K562 (cell line): ENCODE measurements around the gene TMEM88. TPM values are rescaled to one million over a fixed set of nuclear protein-coding genes. Genes with fewer than 3 reads are reported as not detected.

ENCODE experiments used
- ATF7 ChIP-seq: fragments of 450-650 bp; IDR thresholded peaks from 2 replicates; pipeline ENCODE4 v1.7.1; 2014; ENCODE audit warnings: mild to moderate bottlenecking, moderate library complexity
- CREB1 ChIP-seq, 2 experiments: sonication (generic) in 1 of 2; formaldehyde crosslinking in 1 of 2; IDR thresholded peaks; 2 replicates each; pipeline versions ENCODE4 v1.6.1 to v1.8.0; 2012 to 2022; ENCODE audit warnings: inconsistent platforms in 1 of 2, mild to moderate bottlenecking in 1 of 2, missing genetic modification reagents in 1 of 2, moderate library complexity in 1 of 2
- DIDO1 ChIP-seq: fragments of 450-650 bp; IDR thresholded peaks from 2 replicates; pipeline ENCODE4 v1.6.1; 2016; ENCODE audit warnings: low read depth, missing biosample characterization, missing genetic modification characterization
- DNMT1 ChIP-seq: fragments of 450-650 bp; IDR thresholded peaks from 2 replicates; pipeline ENCODE4 v1.6.1; 2016; ENCODE audit warnings: antibody characterized with exemption, mild to moderate bottlenecking
- E2F4 ChIP-seq: sonication (generic); formaldehyde crosslinking; IDR thresholded peaks from 2 replicates; pipeline ENCODE4 v1.8.0; 2022; ENCODE audit warnings: mild to moderate bottlenecking, low read depth, missing genetic modification reagents
- ETV1 ChIP-seq: fragments of 450-650 bp; conservative IDR thresholded peaks from 2 replicates; pipeline ENCODE4 v1.6.1; 2016; ENCODE audit warnings: missing genetic modification characterization, control low read depth, low read depth, missing compliant biosample characterization
- FIP1L1 ChIP-seq: fragments of 200-400 bp; formaldehyde crosslinking; IDR thresholded peaks from 2 replicates; pipeline ENCODE4 v1.6.1; 2018; ENCODE audit warnings: mild to moderate bottlenecking, low read depth, low read length; ENCODE audit not compliant: poor library complexity, severe bottlenecking
- GABPB1 ChIP-seq: sonication (generic); formaldehyde crosslinking; IDR thresholded peaks from 2 replicates; pipeline ENCODE4 v1.8.0; 2022; ENCODE audit warnings: mild to moderate bottlenecking, missing genetic modification reagents
- IRF2 ChIP-seq: sonication (generic); formaldehyde crosslinking; IDR thresholded peaks from 2 replicates; pipeline ENCODE4 v1.8.1; 2022; ENCODE audit warnings: mild to moderate bottlenecking, missing genetic modification reagents
- MTF1 ChIP-seq: fragments of 250-450 bp; sonication (Bioruptor Pico); IDR thresholded peaks from 2 replicates; pipeline ENCODE4 v1.9.0; 2021; ENCODE audit warnings: moderate library complexity, mild to moderate bottlenecking, inconsistent platforms, borderline replicate concordance
- MYBL2 ChIP-seq, 2 experiments: fragments of 450-650 bp in 1 of 2; sonication (generic) in 1 of 2; formaldehyde crosslinking in 1 of 2; IDR thresholded peaks; 2 replicates each; pipeline versions ENCODE4 v1.6.1 to v1.8.1; 2017 to 2022; ENCODE audit warnings: borderline replicate concordance in 1 of 2, inconsistent platforms in 1 of 2, low read depth in 1 of 2, mild to moderate bottlenecking in 1 of 2, missing genetic modification reagents in 1 of 2, moderate library complexity in 1 of 2
- NCOR1 ChIP-seq: fragments of 450-650 bp; IDR thresholded peaks from 2 replicates; pipeline ENCODE4 v1.6.1; 2016; ENCODE audit warnings: mild to moderate bottlenecking, moderate library complexity
- NFYB ChIP-seq: IDR thresholded peaks from 2 replicates; pipeline ENCODE4 v1.6.1; 2011; ENCODE audit warnings: mild to moderate bottlenecking, moderate library complexity; ENCODE audit not compliant: insufficient read length; ENCODE audit errors: extremely low read depth
- POLR2G ChIP-seq: fragments of 200-400 bp; formaldehyde crosslinking; IDR thresholded peaks from 2 replicates; pipeline ENCODE4 v1.6.1; 2017; ENCODE audit warnings: low read depth, mild to moderate bottlenecking, antibody characterized with exemption, low read length, moderate library complexity
- POU5F1 ChIP-seq: fragments of 150-350 bp; IDR thresholded peaks from 2 replicates; pipeline ENCODE4 v1.6.1; 2014; ENCODE audit warnings: borderline replicate concordance, low read length, low read depth, mild to moderate bottlenecking; ENCODE audit not compliant: partially characterized antibody
- RAD51 ChIP-seq: fragments of 450-650 bp; IDR thresholded peaks from 2 replicates; pipeline ENCODE4 v1.7.1; 2016; ENCODE audit warnings: low read depth, mild to moderate bottlenecking, borderline replicate concordance
- SMARCC2 ChIP-seq: fragments of 450-650 bp; IDR thresholded peaks from 2 replicates; pipeline ENCODE4 v1.6.1; 2017; ENCODE audit warnings: antibody characterized with exemption, moderate library complexity, mild to moderate bottlenecking, low read depth
- SRSF1 ChIP-seq: fragments of 200-400 bp; formaldehyde crosslinking; IDR thresholded peaks from 2 replicates; pipeline ENCODE4 v1.6.1; 2017; ENCODE audit warnings: mild to moderate bottlenecking, low read depth, low read length, moderate library complexity
- STAG1 ChIP-seq: sonication (generic); formaldehyde crosslinking; IDR thresholded peaks from 2 replicates; pipeline ENCODE4 v1.5.0; 2020; ENCODE audit warnings: missing genetic modification reagents, borderline replicate concordance
- TCF7 ChIP-seq: sonication (generic); IDR thresholded peaks from 2 replicates; pipeline ENCODE4 v1.6.1; 2016; ENCODE audit warnings: antibody characterized with exemption, borderline replicate concordance
- VEZF1 ChIP-seq: fragments of 200-800 bp; sonication (Bioruptor generic); IDR thresholded peaks from 2 replicates; pipeline ENCODE4 v1.6.1; 2017; ENCODE audit warnings: missing genetic modification characterization, missing compliant biosample characterization
- ZBTB17 ChIP-seq: fragments of 450-650 bp; formaldehyde crosslinking; IDR thresholded peaks from 2 replicates; pipeline ENCODE4 v1.4.0; 2020; ENCODE audit warnings: mild to moderate bottlenecking
- ZFP1 ChIP-seq: fragments of 450-650 bp; formaldehyde crosslinking; IDR thresholded peaks from 2 replicates; pipeline ENCODE4 v1.4.0; 2020; ENCODE audit warnings: mild to moderate bottlenecking, mixed read lengths
- ZFP30 ChIP-seq: fragments of 250-450 bp; sonication (Bioruptor Pico); IDR thresholded peaks from 2 replicates; pipeline ENCODE4 v1.8.0; 2022; ENCODE audit warnings: moderate library complexity, mild to moderate bottlenecking, inconsistent platforms, borderline replicate concordance
- ZFP36 ChIP-seq: fragments of 150-350 bp; IDR thresholded peaks from 2 replicates; pipeline ENCODE4 v1.6.1; 2018; ENCODE audit warnings: low read length, low read depth; ENCODE audit not compliant: partially characterized antibody
- ZNF3 ChIP-seq: fragments of 250-450 bp; sonication (Bioruptor Pico); IDR thresholded peaks from 2 replicates; pipeline ENCODE4 v1.5.0; 2021; ENCODE audit warnings: mild to moderate bottlenecking, moderate library complexity
- ZNF354B ChIP-seq: fragments of 250-450 bp; sonication (Bioruptor Pico); IDR thresholded peaks from 2 replicates; pipeline ENCODE4 v1.4.0; 2020
- ZNF57 ChIP-seq: fragments of 450-650 bp; formaldehyde crosslinking; IDR thresholded peaks from 2 replicates; pipeline ENCODE4 v1.4.0; 2020; ENCODE audit warnings: mild to moderate bottlenecking, moderate library complexity
- ZNF76 ChIP-seq: fragments of 250-450 bp; sonication (Bioruptor Pico); IDR thresholded peaks from 2 replicates; pipeline ENCODE4 v1.4.0; 2020; ENCODE audit warnings: mild to moderate bottlenecking, moderate library complexity, borderline replicate concordance
- polyA plus RNA-seq, 8 experiments: library from polyadenylated mRNA; depleted of rRNA in 4 of 8; stranded (reverse) in 5 of 8; unstranded in 3 of 8; fragments of >200 nt; fragmentation: Nextera tagmentation in 2 of 8; fragmentation: Illumina TruSeq in 1 of 8; extraction: Ambion mirVana in 2 of 8; extraction: Trizol in 1 of 8; gene quantifications; 2 replicates each; pipeline versions ENCODE4 v1.2.1 to v1.2.3, GENCODE V29; 2011 to 2014; ENCODE audit warnings: inconsistent platforms in 1 of 8, missing spikeins in 1 of 8
- total RNA-seq, 7 experiments: library from RNA; depleted of rRNA in 6 of 7; stranded (reverse); fragments of >200 nt in 6 of 7; fragmentation: Illumina TruSeq in 2 of 7; extraction: Trizol in 2 of 7; gene quantifications; 2 replicates each; pipeline versions ENCODE4 v1.2.1 to v1.2.3, GENCODE V29; 2011 to 2021; ENCODE audit warnings: low replicate concordance in 1 of 7

The TMEM88 gene
- total and polyA plus RNA-seq, 9 of the 15 experiments (the other 6 are each of a cell fraction or from before 2014, with no cell fraction given): 0.10 to 1.4 (median 0.36) TPM; not detected in 3

- TF ChIP-seq ZNF354B (CRISPR knock-in tag) (no peak), FIP1L1 (peak; percentile 24), MTF1 (CRISPR knock-in tag) (no peak), ZNF76 (CRISPR knock-in tag) (no peak), POLR2G (no peak), VEZF1 (peak; percentile 91), GABPB1 (CRISPR knock-in tag) (no peak), E2F4 (no peak), NCOR1 (peak; percentile 79), STAG1 (CRISPR knock-in tag) (no peak), ZFP1 (CRISPR knock-in tag) (no peak), ATF7 (0 out of 2 replicates have a peak, but pooled peaks have one; percentile 6), IRF2 (CRISPR knock-in tag) (no peak), ZFP30 (no peak), ZNF3 (CRISPR knock-in tag) (no peak), SRSF1 (no peak), CREB1 (IDR thresholded peaks at IDR 0.05) (no peak; the same call in 1 of the 2 replicates), CREB1 (CRISPR knock-in tag; IDR thresholded peaks at IDR 0.05) (peak; percentile 50; the same call in 1 of the 2 replicates), NFYB (no peak), SMARCC2 (no peak), ZBTB17 (CRISPR knock-in tag) (no peak), TCF7 (no peak), RAD51 (peak; percentile 66), MYBL2 (IDR thresholded peaks at IDR 0.05; ENCODE audit: low read depth) (no peak), MYBL2 (CRISPR knock-in tag; IDR thresholded peaks at IDR 0.05; ENCODE audit: borderline replicate concordance) (no peak), ZFP36 (no peak), ETV1 (tag) (no peak), DIDO1 (no peak), POU5F1 (no peak), DNMT1 (no peak), ZNF57 (CRISPR knock-in tag) (no peak)
Measured at GRCh38 chr17:7841396-7841914, 13.4 kb upstream of the TMEM88 start (continued).
